LNCAP (cell line): ENCODE measurements around the gene ZNF207.

Source experiments
- TF ChIP-seq, protein P1 (sequence below): fragments of 450-650 bp; IDR thresholded peaks from 2 replicates; pipeline ENCODE4 v1.5.1; 2017; ENCODE audit warnings: mild to moderate bottlenecking

Gene ZNF207

DNA sequence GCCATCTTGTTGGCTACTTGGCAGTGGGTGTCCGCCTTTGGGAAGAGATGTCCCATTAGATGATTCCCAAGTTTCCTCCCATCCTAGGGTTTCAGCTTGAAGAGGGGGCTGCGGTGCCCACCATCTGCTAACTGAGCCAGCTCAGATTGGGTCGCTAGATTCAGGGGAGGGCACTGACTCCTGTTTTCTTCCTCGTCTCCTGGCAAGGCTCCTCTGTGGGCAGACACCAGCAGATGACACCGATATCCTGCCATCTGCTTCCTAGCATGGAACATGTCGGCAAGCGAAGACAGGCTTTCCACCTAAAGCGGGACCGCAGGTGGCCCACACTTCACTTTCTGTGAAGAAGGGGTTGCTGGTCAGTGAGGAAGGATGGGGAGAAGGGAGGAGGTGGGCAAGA, 35.3 kb upstream of the ZNF207 start:
- TF ChIP-seq, protein P1, sequence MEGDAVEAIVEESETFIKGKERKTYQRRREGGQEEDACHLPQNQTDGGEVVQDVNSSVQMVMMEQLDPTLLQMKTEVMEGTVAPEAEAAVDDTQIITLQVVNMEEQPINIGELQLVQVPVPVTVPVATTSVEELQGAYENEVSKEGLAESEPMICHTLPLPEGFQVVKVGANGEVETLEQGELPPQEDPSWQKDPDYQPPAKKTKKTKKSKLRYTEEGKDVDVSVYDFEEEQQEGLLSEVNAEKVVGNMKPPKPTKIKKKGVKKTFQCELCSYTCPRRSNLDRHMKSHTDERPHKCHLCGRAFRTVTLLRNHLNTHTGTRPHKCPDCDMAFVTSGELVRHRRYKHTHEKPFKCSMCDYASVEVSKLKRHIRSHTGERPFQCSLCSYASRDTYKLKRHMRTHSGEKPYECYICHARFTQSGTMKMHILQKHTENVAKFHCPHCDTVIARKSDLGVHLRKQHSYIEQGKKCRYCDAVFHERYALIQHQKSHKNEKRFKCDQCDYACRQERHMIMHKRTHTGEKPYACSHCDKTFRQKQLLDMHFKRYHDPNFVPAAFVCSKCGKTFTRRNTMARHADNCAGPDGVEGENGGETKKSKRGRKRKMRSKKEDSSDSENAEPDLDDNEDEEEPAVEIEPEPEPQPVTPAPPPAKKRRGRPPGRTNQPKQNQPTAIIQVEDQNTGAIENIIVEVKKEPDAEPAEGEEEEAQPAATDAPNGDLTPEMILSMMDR: no peak

DNA sequence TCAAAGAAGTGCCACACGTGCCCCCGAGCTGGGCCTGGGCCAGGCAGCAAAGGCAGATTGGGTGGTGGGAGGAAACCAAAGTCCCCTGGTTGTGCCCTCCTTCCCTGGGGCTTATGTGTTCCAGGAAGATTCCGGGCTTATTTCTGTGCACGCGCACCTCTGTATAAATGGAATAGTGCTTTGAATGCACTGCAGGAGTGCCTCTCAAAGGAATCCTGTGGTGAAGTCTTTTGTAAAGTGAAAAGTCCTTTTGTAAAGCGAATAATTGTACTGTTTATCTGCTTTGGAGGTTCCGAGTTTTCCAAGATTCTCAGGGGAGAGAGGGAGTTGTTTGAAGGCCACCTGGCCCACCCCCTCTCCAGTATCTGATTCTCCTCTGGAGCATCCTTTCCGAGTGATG, 34.8 kb upstream of the ZNF207 start:
- TF ChIP-seq, protein P1: no peak

DNA sequence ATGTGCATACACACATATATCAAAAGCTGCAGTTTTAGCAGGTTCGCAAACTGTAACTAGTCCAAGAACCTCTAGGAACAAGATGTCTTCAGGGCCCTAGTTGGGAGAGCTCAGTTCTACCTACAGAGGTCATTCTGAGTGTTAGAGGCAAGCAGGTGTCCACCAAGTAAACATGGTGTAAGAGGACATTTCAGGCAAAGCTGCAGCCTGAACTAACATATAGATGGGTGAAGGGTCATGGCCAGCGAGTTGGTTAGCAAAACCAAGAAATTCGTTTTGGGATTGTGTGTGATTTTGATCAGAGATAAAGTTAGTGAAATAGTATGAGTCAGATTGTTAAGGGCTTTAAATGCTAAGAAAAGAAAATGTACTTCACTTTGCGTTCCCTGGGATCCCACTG, 32.6 kb upstream of the ZNF207 start:
- TF ChIP-seq, protein P1: no peak

DNA sequence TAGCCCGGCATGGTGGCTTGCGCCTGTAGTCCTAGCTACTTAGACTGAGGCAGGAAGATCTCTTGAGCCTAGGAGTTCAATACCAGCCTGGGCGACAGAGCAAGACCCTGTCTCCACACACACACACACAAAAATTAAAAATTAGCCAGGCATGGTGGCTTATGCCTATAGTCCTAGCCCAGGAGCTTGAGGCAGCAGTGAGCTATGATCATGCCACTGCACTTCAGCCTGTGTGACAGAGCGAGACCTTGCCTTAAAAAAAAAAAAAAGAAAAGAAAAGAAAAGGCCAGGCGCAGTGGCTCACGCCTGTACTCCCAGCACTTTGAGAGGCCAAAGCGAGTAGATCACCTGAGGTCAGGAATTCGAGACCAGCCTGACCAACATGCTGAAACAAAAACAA, 31.9 kb upstream of the ZNF207 start:
- TF ChIP-seq, protein P1: no peak

DNA sequence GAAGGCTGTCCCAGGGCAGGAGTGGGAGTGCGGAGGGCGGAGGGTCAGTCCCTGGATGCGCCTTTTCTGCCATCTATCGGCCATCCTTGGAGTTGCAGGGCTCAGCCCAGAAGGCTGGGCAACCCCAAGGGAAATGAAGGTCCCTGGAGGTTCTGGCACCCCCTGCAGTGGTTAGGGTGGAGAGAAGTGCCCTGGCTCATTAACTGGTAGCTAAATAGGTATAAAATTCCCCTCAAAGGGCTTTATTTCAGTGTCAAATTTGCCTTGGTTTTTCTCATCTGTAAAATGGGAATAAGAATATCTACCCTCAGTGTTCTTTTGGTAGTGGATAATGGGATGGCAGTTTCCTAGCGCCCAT, 30.4 kb upstream of the ZNF207 start:
- TF ChIP-seq, protein P1: peak; percentile 98

DNA sequence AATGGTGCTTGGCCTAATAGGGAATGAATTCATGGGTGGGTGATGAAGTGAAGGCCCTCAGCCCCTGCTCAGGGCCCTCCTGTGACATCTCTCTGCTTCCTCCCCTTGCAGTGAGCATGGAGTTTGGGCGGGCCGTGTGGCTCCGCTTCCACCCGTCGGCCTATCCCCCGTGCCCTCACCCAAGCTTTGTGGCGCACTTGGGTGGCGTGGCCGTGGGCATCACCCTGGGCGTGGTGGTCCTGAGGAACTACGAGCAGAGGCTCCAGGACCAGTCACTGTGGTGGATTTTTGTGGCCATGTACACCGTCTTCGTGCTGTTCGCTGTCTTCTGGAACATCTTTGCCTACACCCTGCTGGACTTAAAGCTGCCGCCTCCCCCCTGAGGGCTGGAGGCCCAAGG, 29.1 kb upstream of the ZNF207 start:
- TF ChIP-seq, protein P1: no peak

DNA sequence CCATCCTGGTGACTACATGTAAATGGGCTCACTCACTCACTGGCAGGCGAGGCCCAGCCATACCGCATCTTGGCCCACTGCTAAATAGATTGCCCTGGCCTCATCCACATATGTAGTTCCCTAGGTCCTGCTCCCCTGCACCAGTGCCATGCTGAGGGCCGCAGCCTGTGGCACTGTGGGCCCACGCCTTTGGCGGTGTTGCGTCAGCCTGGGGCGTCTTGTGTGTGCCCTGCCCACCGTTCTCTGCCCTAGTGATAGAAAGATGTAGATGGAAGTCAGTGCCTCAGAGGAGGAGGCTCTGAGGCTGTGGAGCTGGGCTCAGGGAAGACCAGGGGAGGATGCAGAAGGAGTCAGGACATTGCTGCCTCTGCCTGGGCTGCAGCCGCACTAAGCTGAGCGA, 26.9 kb upstream of the ZNF207 start:
- TF ChIP-seq, protein P1: no peak

DNA sequence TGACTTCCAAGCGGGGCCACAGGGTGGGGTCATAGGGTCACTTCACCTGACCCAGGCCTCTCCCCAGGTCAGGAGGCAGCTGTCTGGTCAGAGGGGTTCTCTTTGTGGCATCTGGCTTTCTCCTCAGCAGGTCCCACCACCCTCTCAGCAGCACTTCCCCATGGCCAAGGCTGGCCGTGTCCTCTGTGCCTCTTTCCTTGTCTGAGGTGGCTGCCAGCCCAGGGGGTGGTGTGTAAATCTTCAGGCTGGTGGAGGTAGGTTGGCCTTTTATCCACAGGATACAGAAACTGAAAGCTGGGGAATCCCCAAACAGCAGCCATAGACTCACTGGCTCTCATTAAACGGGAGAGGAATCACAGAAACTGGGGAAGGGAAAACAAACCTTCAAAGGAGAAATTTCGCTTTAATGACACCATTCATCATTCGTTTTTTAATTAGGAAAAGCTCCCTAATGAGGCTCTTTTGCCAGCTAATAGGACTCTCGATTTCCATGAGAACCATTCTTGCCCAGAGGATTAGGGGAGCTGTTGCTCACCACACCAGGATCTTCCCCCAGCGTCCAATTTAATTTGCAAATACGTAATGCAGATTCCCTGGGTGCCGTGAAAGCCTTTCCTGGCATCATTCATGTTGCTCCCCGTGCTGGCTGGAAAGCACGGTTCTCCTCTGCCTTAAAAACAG, 26.0 kb upstream of the ZNF207 start:
- TF ChIP-seq, protein P1: no peak
